Gastrocnemius medialis (tissue), 4 donors: Measurements from ENCODE around the gene ZBTB16.

Source experiments
- CTCF ChIP-seq, 5 experiments: fragments of 450-650 bp in 3 of 5; fragments of 200-600 bp in 2 of 5; sonication (generic) in 2 of 5; IDR thresholded peaks in 4 of 5; conservative IDR thresholded peaks in 1 of 5; 1 replicate in 4 of 5; 2 replicates in 1 of 5; pipeline ENCODE4 v1.5.1; 2016 to 2019; ENCODE audit warnings: antibody characterized with exemption in 5 of 5, mild to moderate bottlenecking in 3 of 5, moderate library complexity in 3 of 5
- POLR2A ChIP-seq, 2 donors: fragments of 450-650 bp; IDR thresholded peaks; one replicate each; pipeline ENCODE4 v1.6.1; 2017; ENCODE audit warnings: antibody characterized with exemption in 2 of 2, mild to moderate bottlenecking in 2 of 2, moderate library complexity in 2 of 2

- TF ChIP-seq CTCF (IDR thresholded peaks at IDR 0.05 in 4 of 5, conservative IDR thresholded peaks at IDR 0.05 in 1 of 5) (no peak), POLR2A (IDR thresholded peaks at IDR 0.05) (no peak)
Observed at GRCh38 chr11:114246321-114247069, 187.0 kb downstream of the ZBTB16 start.
